Gastroesophageal sphincter (tissue), 4 donors: ENCODE data around the gene ADM5. TPM values are rescaled to one million over a fixed set of nuclear protein-coding genes. Genes with fewer than 3 reads are reported as not detected.

ENCODE experiments used
- ATAC-seq: fragments of 150-250 bp; one replicate; pipeline ENCODE4 v1.9.1; 2016; ENCODE audit warnings: mild to moderate bottlenecking, moderate library complexity
- H3K27ac ChIP-seq, 4 donors: fragments of 200-600 bp; sonication (generic) in 3 of 4; 1 replicate in 3 of 4; 2 replicates in 1 of 4; pipeline ENCODE4 v1.5.1; 2016 to 2019
- H3K27me3 ChIP-seq: fragments of 200-600 bp; sonication (generic); one replicate; pipeline ENCODE4 v1.5.1; 2019
- H3K36me3 ChIP-seq, 2 donors: fragments of 200-600 bp; sonication (generic); one replicate each; pipeline ENCODE4 v1.5.1; 2019; ENCODE audit warnings: control low read depth in 1 of 2
- H3K4me1 ChIP-seq, 3 donors: fragments of 200-600 bp; sonication (generic); 1 replicate in 2 of 3; 2 replicates in 1 of 3; pipeline ENCODE4 v1.5.1; 2016 to 2019; ENCODE audit warnings: control low read depth in 2 of 3
- H3K4me3 ChIP-seq, 2 donors: fragments of 200-600 bp; sonication (generic); one replicate each; pipeline ENCODE4 v1.5.1; 2019; ENCODE audit warnings: mild to moderate bottlenecking in 1 of 2, moderate library complexity in 1 of 2
- H3K9me3 ChIP-seq, 3 donors: fragments of 200-600 bp; sonication (generic); one replicate each; pipeline ENCODE4 v1.5.1; 2017 to 2019; ENCODE audit warnings: control low read depth in 2 of 3
- CTCF ChIP-seq, 4 experiments: fragments of 200-600 bp in 2 of 4; fragments of 450-650 bp in 2 of 4; sonication (generic) in 1 of 4; IDR thresholded peaks; one replicate each; pipeline ENCODE4 v1.5.1; 2017 to 2019; ENCODE audit warnings: antibody characterized with exemption in 4 of 4, mild to moderate bottlenecking in 2 of 4, moderate library complexity in 2 of 4
- EP300 ChIP-seq: sonication (generic); formaldehyde crosslinking; IDR thresholded peaks from one replicate; pipeline ENCODE4 v1.6.1; 2017; ENCODE audit warnings: antibody characterized with exemption, mild to moderate bottlenecking
- POLR2A ChIP-seq, 2 donors: fragments of 450-650 bp; IDR thresholded peaks; one replicate each; pipeline ENCODE4 v1.6.1; 2017; ENCODE audit warnings: antibody characterized with exemption in 2 of 2, mild to moderate bottlenecking in 2 of 2, moderate library complexity in 1 of 2
- POLR2AphosphoS5 ChIP-seq: sonication (generic); formaldehyde crosslinking; IDR thresholded peaks from one replicate; pipeline ENCODE4 v1.6.1; 2017; ENCODE audit warnings: antibody characterized with exemption
- WGBS, 2 donors: methylation state at CpG; one replicate each; pipeline ENCODE4 v1.1.5; 2018; ENCODE audit warnings: low coverage in 1 of 2; 5-methylcytosine and 5-hydroxymethylcytosine counted together
- total RNA-seq, 4 donors: library from RNA; depleted of rRNA; stranded (reverse); fragments of >200 nt; gene quantifications; one replicate each; pipeline ENCODE4 v1.1.0, GENCODE V29; 2016

Gene ADM5
- total RNA-seq, 4 donors from 2014 or later = 1.3 to 4.1 (median 1.5) TPM; not detected in 1

- TF ChIP-seq POLR2AphosphoS5 (no peak), EP300 (no peak), CTCF (IDR thresholded peaks at IDR 0.05) (no peak), POLR2A (IDR thresholded peaks at IDR 0.05) (no peak)
- Histone ChIP-seq H3K9me3 (no peaks in the 10 kb centered on the region), H3K27me3 (no peaks in the 10 kb centered on the region), H3K4me1 (no peaks in the 10 kb centered on the region), H3K27ac (no peak overlapping the region), H3K4me3 (no peak overlapping the region), H3K36me3 (no peaks in the 10 kb centered on the region)
- 37 to 69% methylated on average over 11 to 14 of the region's 20 CpGs for WGBS, 2 donors
- ATAC-seq = peak; percentile 51
Observed at GRCh38 chr19:49712397-49712859, 23.0 kb downstream of the ADM5 start.

GRCh38 chr19:49713236-49713845 is 23.9 kb downstream of the ADM5 start:
- Histone ChIP-seq H3K36me3 (no peaks in the 10 kb centered on the region), H3K4me1 (no peaks in the 10 kb centered on the region), H3K4me3 (no peak overlapping the region), H3K9me3 (no peaks in the 10 kb centered on the region), H3K27ac (no peak overlapping the region), H3K27me3 (no peaks in the 10 kb centered on the region)
- WGBS, 2 donors = 83 to 100% methylated on average over 2 of the region's 8 CpGs
- ATAC-seq = no peak
- TF ChIP-seq POLR2A (IDR thresholded peaks at IDR 0.05) = no peak
- TF ChIP-seq EP300 = no peak
- no peak for TF ChIP-seq POLR2AphosphoS5
- TF ChIP-seq CTCF (IDR thresholded peaks at IDR 0.05) = no peak

GRCh38 chr19:49716154-49716553 is 26.8 kb downstream of the ADM5 start:
- H3K9me3 ChIP-seq = no peaks in the 10 kb centered on the region
- no peaks in the 10 kb centered on the region for H3K4me1 ChIP-seq
- H3K4me3 ChIP-seq = no peak overlapping the region
- no peaks in the 10 kb centered on the region for H3K36me3 ChIP-seq
- no peak overlapping the region for H3K27ac ChIP-seq
- ATAC-seq = no peak
- TF ChIP-seq POLR2AphosphoS5 (no peak), POLR2A (IDR thresholded peaks at IDR 0.05) (no peak), EP300 (no peak), CTCF (IDR thresholded peaks at IDR 0.05) (no peak)
- no peaks in the 10 kb centered on the region for H3K27me3 ChIP-seq
- WGBS, 2 donors = 67 to 76% methylated on average over 3 of the region's 3 CpGs

GRCh38 chr19:49718511-49718910 is 29.1 kb downstream of the ADM5 start:
- WGBS, 2 donors = 67 to 100% methylated on average over 2 to 3 of the region's 8 CpGs
- ATAC-seq = no peak
- H3K27ac ChIP-seq = no peak overlapping the region

More at GRCh38 chr19:49718511-49718910, 29.1 kb downstream of the ADM5 start:
- H3K27me3 ChIP-seq = no peaks in the 10 kb centered on the region
- H3K4me1 ChIP-seq = no peaks in the 10 kb centered on the region
- TF ChIP-seq CTCF (IDR thresholded peaks at IDR 0.05) (no peak), EP300 (no peak), POLR2AphosphoS5 (no peak), POLR2A (IDR thresholded peaks at IDR 0.05) (no peak)
- H3K36me3 ChIP-seq = no peaks in the 10 kb centered on the region
- H3K9me3 ChIP-seq = no peaks in the 10 kb centered on the region
- H3K4me3 ChIP-seq = no peak overlapping the region
